Neuronal stem cell (in vitro differentiated cells): ENCODE results near the gene NKD2.

ENCODE experiments used
- DNase-seq: peaks from one replicate; pipeline ENCODE4 v3.0.0-alpha.2; 2013; ENCODE audit warnings: low spot score
- H2AFZ ChIP-seq: one replicate; pipeline ENCODE4 v1.6.1; 2013; ENCODE audit warnings: mild to moderate bottlenecking, low read length, inconsistent platforms
- H2AK5ac ChIP-seq: 2 replicates; pipeline ENCODE4 v1.6.1; 2013; ENCODE audit warnings: low read depth, mild to moderate bottlenecking, inconsistent platforms, low read length, moderate library complexity, mixed read lengths
- H2BK120ac ChIP-seq: 2 replicates; pipeline ENCODE4 v1.6.1; 2013; ENCODE audit warnings: low read depth, mild to moderate bottlenecking, inconsistent platforms, low read length, moderate library complexity, mixed read lengths
- H2BK12ac ChIP-seq: one replicate; pipeline ENCODE4 v1.6.1; 2013; ENCODE audit warnings: low read length, inconsistent platforms
- H2BK15ac ChIP-seq: 2 replicates; pipeline ENCODE4 v1.6.1; 2013; ENCODE audit warnings: mild to moderate bottlenecking, low read length, inconsistent platforms, mixed read lengths
- H2BK5ac ChIP-seq: one replicate; pipeline ENCODE4 v1.6.1; 2013; ENCODE audit warnings: inconsistent platforms, mild to moderate bottlenecking, low read length, moderate library complexity
- H3K14ac ChIP-seq: one replicate; pipeline ENCODE4 v1.6.1; 2013; ENCODE audit warnings: low read length, inconsistent platforms
- H3K18ac ChIP-seq: 2 replicates; pipeline ENCODE4 v1.6.1; 2013; ENCODE audit warnings: low read length, inconsistent platforms
- H3K23ac ChIP-seq: 2 replicates; pipeline ENCODE4 v1.6.1; 2013; ENCODE audit warnings: low read depth, mild to moderate bottlenecking, mixed read lengths, low read length, inconsistent platforms; ENCODE audit not compliant: poor library complexity
- H3K27ac ChIP-seq: replicated peaks from 3 replicates; pipeline ENCODE4 v1.5.1; 2013; ENCODE audit warnings: low read length, inconsistent platforms
- H3K27me3 ChIP-seq, 3 experiments: 2 replicates each; pipeline ENCODE4 v1.6.1; 2013; ENCODE audit warnings: low read length in 3 of 3, mild to moderate bottlenecking in 2 of 3, inconsistent platforms in 1 of 3, low read depth in 1 of 3, mixed read lengths in 1 of 3, moderate library complexity in 1 of 3; ENCODE audit not compliant: control insufficient read depth in 3 of 3, insufficient read depth in 3 of 3
- H3K36me3 ChIP-seq, 2 donors: replicated peaks in 1 of 2; 2 replicates each; pipeline ENCODE4 v1.6.1; 2013; ENCODE audit warnings: low read length in 2 of 2; ENCODE audit not compliant: control insufficient read depth in 2 of 2, insufficient read depth in 2 of 2
- H3K4ac ChIP-seq: 2 replicates; pipeline ENCODE4 v1.6.1; 2013; ENCODE audit warnings: inconsistent platforms, mild to moderate bottlenecking, low read length, moderate library complexity
- H3K4me1 ChIP-seq, 2 donors: 1 replicate in 1 of 2; 2 replicates in 1 of 2; pipeline ENCODE4 v1.6.1; 2013; ENCODE audit warnings: low read length in 2 of 2, low read depth in 1 of 2; ENCODE audit not compliant: control insufficient read depth in 2 of 2, insufficient read depth in 1 of 2
- H3K4me2 ChIP-seq: one replicate; pipeline ENCODE4 v1.6.1; 2013; ENCODE audit warnings: mild to moderate bottlenecking, low read length, inconsistent platforms; ENCODE audit not compliant: insufficient read depth, poor library complexity, severe bottlenecking
- H3K4me3 ChIP-seq, 2 donors: 2 replicates each; pipeline ENCODE4 v1.5.1; 2013; ENCODE audit warnings: low read length in 2 of 2, mild to moderate bottlenecking in 2 of 2, inconsistent platforms in 1 of 2, moderate library complexity in 1 of 2
- H3K79me1 ChIP-seq: one replicate; pipeline ENCODE4 v1.6.1; 2013; ENCODE audit warnings: low read depth, mild to moderate bottlenecking, inconsistent platforms, low read length, moderate library complexity
- H3K9ac ChIP-seq: one replicate; pipeline ENCODE4 v1.6.1; 2013; ENCODE audit warnings: mild to moderate bottlenecking, low read depth, low read length, inconsistent platforms; ENCODE audit not compliant: poor library complexity
- H3K9me3 ChIP-seq, 2 donors: replicated peaks in 1 of 2; 2 replicates each; pipeline versions ENCODE3 to v1.6.1; 2013; ENCODE audit warnings: low read length in 2 of 2, mild to moderate bottlenecking in 2 of 2, inconsistent platforms in 1 of 2, low read depth in 1 of 2, mixed read lengths in 1 of 2, moderate library complexity in 1 of 2; ENCODE audit not compliant: control insufficient read depth in 2 of 2, insufficient read depth in 1 of 2
- H4K8ac ChIP-seq: one replicate; pipeline ENCODE4 v1.6.1; 2013; ENCODE audit warnings: low read depth, mild to moderate bottlenecking, inconsistent platforms, low read length, moderate library complexity
- H4K91ac ChIP-seq: one replicate; pipeline ENCODE4 v1.6.1; 2013; ENCODE audit warnings: low read length, low read depth, mild to moderate bottlenecking, inconsistent platforms; ENCODE audit not compliant: poor library complexity
- WGBS, 2 donors: extraction: QIAGEN DNeasy Blood & Tissue Kit; methylation state at CpG; one replicate each; pipeline ENCODE4 v1.1.7; 2013; ENCODE audit warnings: missing lambda C conversion rate in 2 of 2, mixed read lengths in 1 of 2; ENCODE audit not compliant: insufficient read length in 2 of 2, insufficient replicate concordance in 1 of 2; ENCODE audit errors: extremely low coverage in 2 of 2; 5-methylcytosine and 5-hydroxymethylcytosine counted together

Gene NKD2

DNA sequence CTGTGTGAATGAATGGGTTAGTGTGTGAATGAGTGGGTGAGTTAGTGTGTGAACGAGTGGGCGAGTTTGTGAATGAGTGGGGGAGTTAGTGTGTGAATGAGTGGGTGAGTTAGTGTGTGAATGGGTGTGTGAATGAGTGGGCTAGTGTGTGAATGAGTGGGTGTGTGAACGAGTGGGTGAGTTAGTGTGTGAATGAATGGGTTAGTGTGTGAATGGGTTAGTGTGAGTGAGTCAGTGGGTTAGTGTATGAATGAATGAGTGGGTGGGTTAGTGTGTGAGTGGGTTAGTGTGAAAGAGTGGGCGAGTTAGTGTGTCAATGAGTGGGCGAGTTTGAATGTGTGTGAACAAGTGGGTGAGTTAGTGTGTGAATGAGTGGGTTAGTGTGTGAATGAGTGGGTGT, 35.5 kb downstream of the NKD2 start:
- peaks cover 5 to 17% of the 10 kb centered on the region in 2 donors for H3K9me3 ChIP-seq
- H4K8ac ChIP-seq = no peak overlapping the region
- no peak overlapping the region for H3K18ac ChIP-seq
- no peak overlapping the region for H2BK120ac ChIP-seq
- H2AK5ac ChIP-seq = no peak overlapping the region
- H2BK12ac ChIP-seq = no peak overlapping the region
- H2BK5ac ChIP-seq = no peak overlapping the region
- peaks cover 0 to 4% (median 0%) of the 10 kb centered on the region in 3 experiments for H3K27me3 ChIP-seq
- no peak overlapping the region for H3K4me2 ChIP-seq
- no peaks in the 10 kb centered on the region for H3K4me1 ChIP-seq
- no peak overlapping the region for H4K91ac ChIP-seq
- no peak overlapping the region for H3K9ac ChIP-seq
- no peak for DNase-seq
- H3K27ac ChIP-seq = no peak overlapping the region
- WGBS, 2 donors = 100% methylated on average over 3 to 5 of the region's 5 CpGs
- H3K36me3 ChIP-seq = peaks cover 0 to 5% of the 10 kb centered on the region in 2 donors
- H2BK15ac ChIP-seq = no peak overlapping the region
- no peak overlapping the region for H3K4ac ChIP-seq
- H3K23ac ChIP-seq = no peak overlapping the region
- H3K14ac ChIP-seq = no peak overlapping the region
- H3K79me1 ChIP-seq = peaks cover 4% of the 10 kb centered on the region
- no peak overlapping the region for H2AFZ ChIP-seq
- no peak overlapping the region for H3K4me3 ChIP-seq

DNA sequence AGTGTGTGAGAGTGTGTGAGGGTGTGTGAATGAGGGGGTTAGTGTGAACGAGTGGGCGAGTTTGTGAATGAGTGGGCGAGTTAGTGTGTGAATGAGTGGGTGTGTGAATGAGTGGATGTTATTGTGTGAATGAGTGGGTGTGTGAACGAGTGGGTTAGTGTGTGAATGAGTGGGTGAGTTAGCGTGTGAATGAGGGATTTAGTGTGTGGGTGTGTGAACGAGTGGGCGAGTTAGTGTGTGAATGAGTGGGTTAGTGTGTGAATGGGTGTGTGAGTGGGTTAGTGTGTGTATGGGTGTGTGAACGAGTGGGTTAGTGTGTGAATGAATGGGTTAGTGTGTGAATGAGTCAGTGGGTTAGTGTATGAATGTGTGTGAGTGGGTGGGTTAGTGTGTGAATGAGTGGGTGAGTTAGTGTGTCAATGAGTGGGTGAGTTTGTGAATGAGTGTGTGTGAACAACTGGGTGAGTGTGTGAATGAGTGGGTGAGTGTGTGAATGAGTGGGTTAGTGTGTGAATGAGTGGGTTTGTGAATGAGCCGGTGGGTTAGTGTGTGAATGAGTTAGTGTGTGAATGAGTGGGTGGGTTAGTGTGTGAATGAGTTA, 37.5 kb downstream of the NKD2 start:
- H3K27ac ChIP-seq = no peak overlapping the region
- H3K27me3 ChIP-seq = peaks cover 0 to 4% (median 0%) of the 10 kb centered on the region in 3 experiments
- no peak overlapping the region for H2BK12ac ChIP-seq
- peaks cover 0 to 11% of the 10 kb centered on the region in 2 donors for H3K9me3 ChIP-seq
- H2AFZ ChIP-seq = no peak overlapping the region
- H3K4me2 ChIP-seq = no peak overlapping the region
- H2AK5ac ChIP-seq = no peak overlapping the region
- peak overlapping the region in 1 of 2 donors; percentile 63 for H3K4me3 ChIP-seq
- no peak overlapping the region for H4K8ac ChIP-seq
- no peak overlapping the region for H4K91ac ChIP-seq
- H3K36me3 ChIP-seq = peaks cover 5 to 8% of the 10 kb centered on the region in 2 donors
- peaks cover 0 to 3% of the 10 kb centered on the region in 2 donors for H3K4me1 ChIP-seq
- no peak overlapping the region for H3K9ac ChIP-seq
- peaks cover 2% of the 10 kb centered on the region for H3K79me1 ChIP-seq
- H2BK5ac ChIP-seq = no peak overlapping the region
- no peak overlapping the region for H3K23ac ChIP-seq
- no peak for DNase-seq
- no peak overlapping the region for H3K14ac ChIP-seq
- H3K4ac ChIP-seq = no peak overlapping the region
- no peak overlapping the region for H3K18ac ChIP-seq
- no peak overlapping the region for H2BK15ac ChIP-seq
- 100% methylated on average over 9 of the region's 9 CpGs for WGBS, 2 donors
- no peak overlapping the region for H2BK120ac ChIP-seq

DNA sequence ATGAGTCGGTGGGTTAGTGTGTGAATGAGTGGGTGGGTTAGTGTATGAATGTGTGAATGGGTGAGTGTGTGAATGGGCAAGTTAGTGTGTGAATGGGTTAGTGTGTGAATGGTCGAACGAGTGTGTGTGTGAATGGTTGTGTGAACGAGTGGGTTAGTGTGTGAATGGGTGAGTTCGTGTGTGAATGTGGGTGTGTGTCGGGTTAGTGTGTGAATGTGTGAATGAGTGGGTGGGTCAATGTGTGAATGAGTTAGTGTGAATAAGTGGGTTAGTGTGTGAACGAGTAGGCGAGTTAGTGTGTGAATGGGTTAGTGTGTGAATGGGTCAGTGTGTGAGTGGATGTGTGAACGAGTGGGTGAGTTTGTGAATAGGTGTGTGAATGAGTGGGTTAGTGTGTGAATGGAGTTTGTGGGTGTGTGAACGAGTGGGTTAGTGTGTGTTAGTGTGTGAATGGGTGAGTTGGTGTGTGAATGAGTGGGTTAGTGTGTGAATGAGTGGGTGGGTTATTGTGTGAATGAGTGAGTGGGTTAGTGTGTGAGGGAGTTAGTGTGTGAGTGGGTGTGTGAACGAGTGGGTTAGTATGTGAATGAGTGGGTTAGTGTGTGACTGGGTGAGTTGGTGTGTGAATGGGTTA, 38.8 kb downstream of the NKD2 start:
- Histone ChIP-seq H4K8ac (no peak overlapping the region), H3K36me3 (peaks cover 16 to 20% of the 10 kb centered on the region in 2 donors), H3K9ac (no peak overlapping the region), H2BK12ac (no peak overlapping the region), H3K4ac (no peak overlapping the region), H3K18ac (no peak overlapping the region), H3K9me3 (peaks cover 0 to 8% of the 10 kb centered on the region in 2 donors), H3K14ac (no peak overlapping the region), H3K4me2 (no peak overlapping the region), H2BK15ac (no peak overlapping the region), H2AK5ac (no peak overlapping the region), H3K27me3 (peaks cover 0 to 4% (median 0%) of the 10 kb centered on the region in 3 experiments), H3K4me1 (peaks cover 0 to 3% of the 10 kb centered on the region in 2 donors), H3K4me3 (no peak overlapping the region), H3K27ac (no peak overlapping the region), H2AFZ (no peak overlapping the region), H2BK120ac (no peak overlapping the region), H3K79me1 (peaks cover 2% of the 10 kb centered on the region), H3K23ac (peak overlapping the region; percentile 21), H4K91ac (no peak overlapping the region), H2BK5ac (no peak overlapping the region)
- no peak for DNase-seq
- 99 to 100% methylated on average over 8 to 11 of the region's 11 CpGs for WGBS, 2 donors

DNA sequence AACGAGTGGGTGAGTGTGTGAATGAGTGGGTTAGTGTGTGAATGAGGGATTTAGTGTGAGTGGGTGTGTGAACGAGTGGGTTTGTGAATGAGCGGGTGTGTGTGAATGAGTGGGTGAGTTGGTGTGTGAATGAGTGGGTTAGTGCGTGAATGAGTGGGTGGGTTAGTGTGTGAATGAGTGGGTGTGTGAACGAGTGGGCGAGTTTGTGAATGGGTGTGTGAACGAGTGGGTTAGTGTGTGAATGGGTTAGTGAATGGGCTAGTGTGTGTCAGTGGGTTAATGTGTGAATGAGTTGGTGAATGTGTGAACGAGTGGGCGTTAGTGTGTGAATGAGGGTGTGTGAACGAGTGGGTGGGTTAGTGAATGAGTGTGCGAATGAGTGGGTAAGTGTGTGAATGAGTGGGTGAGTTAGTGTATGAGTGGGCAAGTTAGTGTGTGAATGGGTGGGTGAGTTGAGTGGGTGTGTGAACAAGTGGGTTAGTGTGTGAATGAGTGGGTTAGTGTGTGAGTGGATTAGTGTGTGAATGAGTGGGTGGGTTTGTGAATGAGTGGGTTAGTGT, 39.6 kb downstream of the NKD2 start:
- Histone ChIP-seq H3K9ac (no peak overlapping the region), H3K27ac (no peak overlapping the region), H3K4ac (no peak overlapping the region), H3K4me1 (peaks cover 0 to 3% of the 10 kb centered on the region in 2 donors), H3K36me3 (peaks cover 21 to 28% of the 10 kb centered on the region in 2 donors), H2BK12ac (no peak overlapping the region), H2BK5ac (no peak overlapping the region), H4K91ac (no peak overlapping the region), H2BK15ac (no peak overlapping the region), H2AFZ (no peak overlapping the region), H2AK5ac (no peak overlapping the region), H3K14ac (no peak overlapping the region), H3K9me3 (peaks cover 0 to 8% of the 10 kb centered on the region in 2 donors), H3K18ac (no peak overlapping the region), H3K79me1 (peaks cover 2% of the 10 kb centered on the region), H4K8ac (no peak overlapping the region), H3K4me3 (peak overlapping the region in 1 of 2 donors; percentile 36), H2BK120ac (no peak overlapping the region), H3K27me3 (peaks cover 0 to 4% (median 0%) of the 10 kb centered on the region in 3 experiments), H3K23ac (peak overlapping the region; percentile 21), H3K4me2 (no peak overlapping the region)
- 100% methylated on average over 11 of the region's 11 CpGs for WGBS, 2 donors
- no peak for DNase-seq
